GM18505 (cell line): ENCODE measurements around the gene LRP6.
"Not testable (repeated sequence)": the region's sequence is repeated elsewhere in the genome, so short reads cannot be mapped to it uniquely, and the experiment has no call there.

Experiments used
- ATAC-seq: cut with Tn5 transposase; IDR thresholded peaks from one replicate; pipeline ENCODE4 v1.9.1; 2021; ENCODE audit not compliant: unreplicated experiment
- POLR2A ChIP-seq: IDR thresholded peaks from 4 replicates; pipeline ENCODE4 v1.6.1; 2011; ENCODE audit warnings: borderline replicate concordance; ENCODE audit not compliant: insufficient read depth, insufficient read length; ENCODE audit errors: extremely low read depth

LRP6 gene

GRCh38 chr12:12281134-12281533 lies 14.3 kb upstream of the LRP6 start:
- ATAC-seq: no peak
- no peak for TF ChIP-seq POLR2A

DNA sequence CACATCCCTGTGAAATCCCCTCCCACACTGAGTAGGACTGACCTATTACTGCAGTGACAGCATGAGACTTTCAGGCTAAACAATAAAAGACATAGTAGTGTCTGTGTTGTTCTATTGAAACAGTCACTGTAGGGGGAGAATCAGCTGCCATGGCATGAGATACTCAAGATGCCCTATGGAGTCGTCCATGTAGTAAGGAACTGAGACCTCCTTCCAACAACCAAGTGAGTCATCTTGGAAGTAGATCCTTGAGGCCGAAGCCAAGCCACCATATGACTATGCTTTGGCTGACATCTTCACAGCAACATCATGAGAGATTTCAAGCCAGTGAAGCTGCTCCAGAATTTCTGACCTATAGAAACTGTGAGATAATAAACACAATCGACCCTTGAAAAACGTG lies 12.1 kb upstream of the LRP6 start:
- no peak for ATAC-seq
- TF ChIP-seq POLR2A: no peak

GRCh38 chr12:12275874-12276273 lies 9.0 kb upstream of the LRP6 start:
- no peak for TF ChIP-seq POLR2A
- ATAC-seq: no peak

DNA sequence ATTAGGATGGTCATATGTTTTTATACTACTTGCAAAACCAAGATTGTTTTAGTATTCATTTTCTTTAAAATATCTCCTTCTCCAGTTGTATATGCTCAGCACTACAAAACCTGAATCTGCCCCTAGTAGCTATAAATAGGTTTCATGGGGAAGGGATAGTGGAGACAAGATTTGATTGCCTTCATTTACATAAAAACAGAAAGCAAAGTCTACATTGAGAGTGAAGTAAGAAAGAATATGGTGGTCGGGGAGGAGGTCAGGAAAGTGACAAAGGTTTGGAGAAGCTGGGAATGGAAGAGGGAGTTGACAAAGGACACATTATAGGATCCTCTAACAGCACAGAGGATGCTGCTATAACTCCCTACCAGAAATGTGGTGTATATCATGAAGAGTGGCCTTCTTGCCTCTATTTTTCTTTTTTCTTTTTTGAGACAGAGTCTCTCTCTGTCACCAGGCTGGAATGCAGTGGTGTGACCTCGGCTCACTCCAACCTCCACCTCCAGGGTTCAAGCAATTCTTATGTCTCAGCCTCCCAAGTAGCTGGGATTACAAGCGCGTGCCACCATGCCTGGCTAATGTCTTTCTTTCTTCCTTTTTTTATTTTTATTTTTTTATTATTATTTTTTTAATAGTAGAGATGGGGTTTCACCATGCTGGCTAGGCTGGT lies 6.6 kb upstream of the LRP6 start:
- TF ChIP-seq POLR2A: no peak
- no peak for ATAC-seq

- no peak for TF ChIP-seq POLR2A
- no peak for ATAC-seq
These were observed 6.0 kb upstream of the LRP6 start for GRCh38 chr12:12272869-12273268.

DNA sequence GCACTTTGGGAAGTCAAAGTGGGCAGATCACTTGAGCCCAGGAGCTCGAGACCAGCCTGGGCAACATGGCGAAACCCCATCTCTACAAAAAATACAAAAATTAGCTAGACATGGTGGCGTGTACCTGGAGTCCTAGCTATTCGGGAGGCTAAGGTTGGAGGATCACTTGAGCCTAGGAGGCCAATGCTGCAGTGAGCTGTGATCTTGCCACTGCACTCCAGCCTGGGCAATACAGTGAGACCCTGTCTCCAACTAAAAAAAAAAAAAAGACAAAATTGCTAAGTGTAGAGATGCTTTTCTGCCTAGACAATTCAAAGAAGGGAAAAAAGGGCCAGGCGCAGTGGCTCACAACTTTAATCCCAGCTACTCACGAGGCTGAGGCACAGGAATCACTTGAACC lies 3.4 kb upstream of the LRP6 start:
- no peak for ATAC-seq

GRCh38 chr12:12267742-12268200 lies 927 bp upstream of the LRP6 start:
- no peak for TF ChIP-seq POLR2A
- ATAC-seq: no peak

More for the DNA sequence above, 3.4 kb upstream of the LRP6 start:
- TF ChIP-seq POLR2A: no peak

- no peak for ATAC-seq
- no peak for TF ChIP-seq POLR2A
These were observed 413 bp downstream of the LRP6 start for GRCh38 chr12:12266389-12266872.

GRCh38 chr12:12265571-12266388 lies 1.1 kb downstream of the LRP6 start:
- ATAC-seq: no peak
- TF ChIP-seq POLR2A: no peak

- TF ChIP-seq POLR2A: no peak
- ATAC-seq: no peak
These were observed 1.8 kb downstream of the LRP6 start for GRCh38 chr12:12265035-12265434.

GRCh38 chr12:12263909-12264308 lies 2.9 kb downstream of the LRP6 start:
- no peak for TF ChIP-seq POLR2A
- no peak for ATAC-seq

GRCh38 chr12:12256291-12256757 lies 10.5 kb downstream of the LRP6 start:
- not testable (repeated sequence) for ATAC-seq

- ATAC-seq: no peak
- no peak for TF ChIP-seq POLR2A
These were observed 12.3 kb downstream of the LRP6 start for GRCh38 chr12:12254553-12254952.

DNA sequence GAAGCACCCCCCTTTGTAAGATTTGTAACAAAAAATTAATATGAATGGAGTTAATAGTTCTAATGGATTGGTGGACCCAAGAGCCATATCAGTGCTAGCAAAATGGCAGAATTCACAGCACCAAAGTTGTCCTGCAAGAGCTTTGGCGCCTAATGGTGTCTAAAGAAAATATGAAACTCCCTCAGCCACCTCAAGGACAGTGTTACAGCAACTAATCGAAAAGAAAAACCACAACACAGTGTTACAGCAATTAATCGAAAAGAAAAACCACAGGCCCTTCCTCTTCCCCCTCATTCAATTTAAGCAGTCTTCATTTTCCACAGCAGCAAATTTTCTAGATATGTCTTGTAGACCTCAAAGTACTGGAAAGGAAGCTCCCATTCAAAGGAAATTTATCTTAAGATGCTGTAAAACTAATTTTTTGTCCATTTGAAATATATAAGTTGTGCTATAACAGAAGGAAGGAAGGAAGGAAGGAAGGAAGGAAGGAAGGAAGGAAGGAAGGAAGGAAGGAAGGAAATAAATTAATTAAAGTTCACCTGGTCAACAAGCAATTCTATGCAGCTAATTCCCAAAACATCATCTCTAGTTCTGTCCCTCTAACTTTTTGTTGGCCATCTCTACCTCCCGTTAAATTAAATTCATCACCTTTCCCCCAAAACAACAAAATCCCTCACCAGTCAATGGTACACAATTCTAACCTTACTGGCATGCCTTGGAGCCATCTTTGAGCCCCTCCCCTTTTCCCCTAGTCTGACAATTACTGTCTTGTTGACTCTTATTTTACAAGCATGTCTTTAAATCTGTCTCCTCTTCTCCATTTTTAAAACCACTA lies 17.4 kb downstream of the LRP6 start:
- ATAC-seq: no peak
- TF ChIP-seq POLR2A: no peak

GRCh38 chr12:12247584-12247983 lies 19.3 kb downstream of the LRP6 start:
- TF ChIP-seq POLR2A: no peak
- no peak for ATAC-seq
